ENCODE results near the gene B3GNT3.
A peak's percentile ranks its signal among the peaks of the same experiment; 100 is the strongest.

The B3GNT3 gene

DNA sequence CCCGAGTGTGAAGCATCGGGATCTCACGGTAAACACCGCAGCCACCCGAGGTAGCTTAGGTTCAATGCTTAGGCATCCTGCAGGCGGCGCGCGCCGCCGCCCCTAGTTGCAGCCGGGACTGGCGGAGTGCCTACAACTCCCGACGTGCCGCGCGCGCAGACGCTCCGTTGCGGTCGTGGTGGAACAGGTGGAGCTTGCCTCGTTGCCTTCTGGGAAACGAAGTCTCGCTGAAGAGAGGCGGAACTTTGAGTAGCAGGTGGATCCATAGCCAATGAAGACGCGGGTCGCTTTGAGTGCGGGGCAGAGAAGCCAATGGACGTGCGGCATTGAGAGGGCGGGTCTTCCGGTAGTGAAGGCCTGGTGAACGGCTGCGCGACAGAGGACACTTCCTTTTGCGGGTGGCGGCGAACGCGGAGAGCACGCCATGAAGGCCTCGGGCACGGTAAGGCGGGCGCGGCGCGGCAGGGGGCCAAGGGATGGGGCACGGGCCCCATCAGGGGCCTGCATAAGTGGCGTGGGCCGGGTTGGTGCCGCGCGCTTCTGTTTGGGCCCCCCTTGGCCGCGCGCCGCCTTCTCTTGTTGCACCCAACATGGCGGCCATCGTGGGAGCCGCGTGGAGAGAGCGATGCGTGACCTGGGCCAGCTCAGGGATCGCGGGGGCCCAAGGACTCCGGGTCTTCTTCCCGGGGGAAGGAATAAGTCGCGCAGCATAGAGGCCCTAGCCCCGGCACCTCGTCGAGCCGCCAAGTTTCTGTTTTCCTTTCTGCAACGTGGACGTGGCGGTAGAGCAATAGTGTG lies 64.8 kb downstream of the B3GNT3 start, which contains the start of gene RPL18A:
Gene RPL18A, plus strand, starts transcription at position 378 of the 798 bp plus-strand sequence. Its CDS starts 47 bp downstream, at position 425.
- peak within 1 kb of the TSS; percentile 77 for H3K27ac ChIP-seq
- TF ChIP-seq, protein P1, sequence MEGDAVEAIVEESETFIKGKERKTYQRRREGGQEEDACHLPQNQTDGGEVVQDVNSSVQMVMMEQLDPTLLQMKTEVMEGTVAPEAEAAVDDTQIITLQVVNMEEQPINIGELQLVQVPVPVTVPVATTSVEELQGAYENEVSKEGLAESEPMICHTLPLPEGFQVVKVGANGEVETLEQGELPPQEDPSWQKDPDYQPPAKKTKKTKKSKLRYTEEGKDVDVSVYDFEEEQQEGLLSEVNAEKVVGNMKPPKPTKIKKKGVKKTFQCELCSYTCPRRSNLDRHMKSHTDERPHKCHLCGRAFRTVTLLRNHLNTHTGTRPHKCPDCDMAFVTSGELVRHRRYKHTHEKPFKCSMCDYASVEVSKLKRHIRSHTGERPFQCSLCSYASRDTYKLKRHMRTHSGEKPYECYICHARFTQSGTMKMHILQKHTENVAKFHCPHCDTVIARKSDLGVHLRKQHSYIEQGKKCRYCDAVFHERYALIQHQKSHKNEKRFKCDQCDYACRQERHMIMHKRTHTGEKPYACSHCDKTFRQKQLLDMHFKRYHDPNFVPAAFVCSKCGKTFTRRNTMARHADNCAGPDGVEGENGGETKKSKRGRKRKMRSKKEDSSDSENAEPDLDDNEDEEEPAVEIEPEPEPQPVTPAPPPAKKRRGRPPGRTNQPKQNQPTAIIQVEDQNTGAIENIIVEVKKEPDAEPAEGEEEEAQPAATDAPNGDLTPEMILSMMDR (conservative IDR thresholded peaks at IDR 0.05; ENCODE audit: low read depth), result peak; percentile 98
- peak; percentile 97 for DNase-seq (ENCODE audit: low spot score)
- CTCF ChIA-PET, result interaction anchor here (0.6 to 2.2 kb wide), 11 partner anchors 8 to 254 kb away, joined by 3 to 52 read pairs (median 4); partner anchors contain the start of genes B3GNT3, CCDC124 and SLC5A5
- POLR2A ChIA-PET (ENCODE audit: low non-redundant PET), result interaction anchor here (0.6 to 1.3 kb wide), 10 partner anchors 11 to 535 kb away, joined by 3 to 21 read pairs (median 4); partner anchors contain the start of gene CCDC124

DNA sequence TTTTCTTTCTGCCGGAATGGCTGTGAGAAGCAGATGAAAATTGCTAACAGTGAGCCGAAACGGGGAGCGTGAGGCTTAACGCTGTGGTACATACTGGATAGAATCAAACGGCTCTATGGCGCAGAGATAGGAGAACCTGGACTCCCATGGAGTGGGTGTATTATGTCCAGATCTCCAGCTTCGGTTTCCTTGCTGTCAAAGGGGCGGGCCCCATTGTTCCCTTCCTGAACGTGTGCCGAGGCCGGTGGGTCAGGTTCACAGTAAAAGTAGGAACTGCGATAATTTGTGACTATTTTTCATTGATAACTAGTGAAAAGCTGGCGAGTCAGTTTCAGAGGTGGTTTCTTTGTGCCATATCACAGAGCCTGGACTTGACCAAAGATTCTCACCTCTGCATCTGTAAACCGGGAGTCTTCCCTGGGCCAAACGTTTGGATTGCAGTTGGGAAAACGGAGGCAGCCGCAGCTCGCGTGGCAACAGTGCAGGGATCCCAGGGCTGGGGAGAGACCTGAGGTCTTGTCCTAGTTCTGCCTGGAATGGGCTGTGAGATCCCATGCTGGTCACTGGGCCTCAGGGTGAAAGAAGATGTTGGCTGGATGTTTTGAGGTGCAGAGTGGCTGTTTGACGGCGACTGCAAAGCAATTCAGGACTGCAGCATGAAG lies 65.5 kb downstream of the B3GNT3 start:
- peak overlapping the region; percentile 77 for H3K27ac ChIP-seq
- TF ChIP-seq, protein P1 (conservative IDR thresholded peaks at IDR 0.05; ENCODE audit: low read depth), result no peak
- ChIA-PET POLR2A (ENCODE audit: low non-redundant PET) (no interaction called here), CTCF (interaction anchor here (1.8 to 2.2 kb wide), 3 partner anchors 73 to 255 kb away, joined by 8 to 52 read pairs (median 13); partner anchors contain the start of gene CCDC124)
- no peak for DNase-seq (ENCODE audit: low spot score)

DNA sequence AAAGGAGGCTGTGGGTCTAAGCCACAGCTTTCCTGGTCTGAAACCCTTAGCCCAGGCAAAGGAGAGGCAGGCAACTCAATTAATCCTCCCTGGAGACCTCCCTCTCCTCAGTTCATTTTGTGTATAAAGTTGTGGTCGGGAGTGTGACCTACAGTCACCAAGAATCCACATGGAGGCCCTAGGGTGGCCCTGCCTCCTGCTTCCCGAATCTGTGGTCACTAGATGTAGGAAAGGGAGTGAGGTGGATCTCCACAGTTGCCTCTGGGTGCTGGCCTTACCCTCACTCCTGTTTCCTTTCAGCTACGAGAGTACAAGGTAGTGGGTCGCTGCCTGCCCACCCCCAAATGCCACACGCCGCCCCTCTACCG lies 66.0 kb downstream of the B3GNT3 start:
- TF ChIP-seq, protein P1 (conservative IDR thresholded peaks at IDR 0.05; ENCODE audit: low read depth), result no peak
- no peak for DNase-seq (ENCODE audit: low spot score)
- H3K27ac ChIP-seq, result peak overlapping the region; percentile 77
- CTCF ChIA-PET, result interaction anchor here (1.0 to 2.2 kb wide), 2 partner anchors 71 to 136 kb away, joined by 5 to 13 read pairs; no protein-coding TSS in a partner anchor
- POLR2A ChIA-PET (ENCODE audit: low non-redundant PET), result no interaction called here

DNA sequence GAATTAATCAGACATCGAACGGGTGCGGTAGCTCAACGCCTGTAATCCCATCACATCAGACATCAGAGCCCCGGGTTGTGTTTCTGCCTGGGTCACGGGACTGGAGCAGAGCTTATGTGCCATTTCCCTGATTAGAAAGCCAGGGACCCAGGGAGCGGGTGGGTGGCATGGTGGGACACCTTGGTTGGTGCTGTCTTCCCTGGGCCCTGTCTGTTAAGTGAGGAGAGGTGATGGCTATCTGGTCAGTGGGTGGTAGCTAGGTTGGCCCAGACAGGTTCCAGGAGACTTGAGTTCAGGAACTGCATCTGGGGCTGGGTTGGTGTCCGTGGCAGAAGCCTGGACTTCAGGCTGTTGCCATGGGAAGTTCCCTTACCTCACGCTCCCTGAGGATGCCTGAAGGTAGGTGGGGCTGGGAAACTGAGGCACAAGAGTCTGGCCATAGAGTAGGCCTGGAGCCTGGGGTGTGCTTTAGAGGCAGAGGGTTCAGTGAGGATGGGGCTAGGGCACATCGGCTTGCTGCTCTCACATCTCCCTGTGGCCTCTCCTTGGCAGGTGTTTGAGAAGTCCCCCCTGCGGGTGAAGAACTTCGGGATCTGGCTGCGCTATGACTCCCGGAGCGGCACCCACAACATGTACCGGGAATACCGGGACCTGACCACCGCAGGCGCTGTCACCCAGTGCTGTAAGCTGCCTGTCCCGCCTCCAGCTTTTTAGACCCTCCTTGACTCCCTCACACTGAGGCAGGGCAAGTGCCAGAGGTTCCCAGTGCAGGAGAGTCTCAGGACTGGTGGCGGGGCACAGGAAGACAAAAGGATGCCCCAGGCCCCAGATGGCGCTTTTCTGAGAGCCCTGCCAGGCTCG lies 66.8 kb downstream of the B3GNT3 start:
- DNase-seq (ENCODE audit: low spot score), result no peak
- peak overlapping the region; percentile 77 for H3K27ac ChIP-seq
- TF ChIP-seq, protein P1 (conservative IDR thresholded peaks at IDR 0.05; ENCODE audit: low read depth), result no peak
- POLR2A ChIA-PET (ENCODE audit: low non-redundant PET), result no interaction called here
- CTCF ChIA-PET, result interaction anchor here (1.0 kb wide), 1 partner anchor 70 kb away, joined by 5 read pairs; no protein-coding TSS in a partner anchor

DNA sequence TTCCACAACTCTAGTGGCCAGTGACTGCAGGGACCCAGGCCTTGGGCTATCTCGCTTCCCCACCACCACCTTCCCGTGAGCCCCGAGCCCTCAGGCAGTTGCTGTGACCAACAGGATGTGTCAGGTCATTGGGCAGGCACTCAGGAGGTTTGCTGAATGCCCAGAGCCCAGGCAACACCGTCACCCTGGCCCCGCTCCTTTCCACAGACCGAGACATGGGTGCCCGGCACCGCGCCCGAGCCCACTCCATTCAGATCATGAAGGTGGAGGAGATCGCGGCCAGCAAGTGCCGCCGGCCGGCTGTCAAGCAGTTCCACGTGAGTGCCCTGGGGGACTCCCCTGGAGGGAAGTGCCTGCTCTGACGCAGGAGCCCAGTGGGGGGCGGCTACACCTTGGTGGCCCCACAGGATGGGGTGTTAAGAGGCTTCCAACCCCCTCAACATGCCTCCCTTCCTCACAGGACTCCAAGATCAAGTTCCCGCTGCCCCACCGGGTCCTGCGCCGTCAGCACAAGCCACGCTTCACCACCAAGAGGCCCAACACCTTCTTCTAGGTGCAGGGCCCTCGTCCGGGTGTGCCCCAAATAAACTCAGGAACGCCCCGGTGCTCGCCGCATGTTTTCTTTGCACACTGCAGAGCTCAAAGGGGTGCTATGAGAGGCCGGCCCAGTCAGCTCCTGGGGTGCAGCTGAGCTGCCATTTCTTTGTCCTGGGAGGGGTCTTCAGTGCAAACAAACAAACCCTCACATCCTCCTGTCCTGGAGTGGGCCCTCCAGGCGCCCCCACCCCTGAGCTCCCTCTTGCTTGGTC lies 68.0 kb downstream of the B3GNT3 start:
- DNase-seq (ENCODE audit: low spot score), result no peak
- ChIA-PET POLR2A (ENCODE audit: low non-redundant PET) (interaction anchor here (2.3 kb wide), 1 partner anchor 70 kb away, joined by 8 read pairs; the partner anchor contains the start of gene CCDC124), CTCF (interaction anchor here (4.1 kb wide), 1 partner anchor 70 kb away, joined by 19 read pairs; the partner anchor contains the start of gene CCDC124)
- TF ChIP-seq, protein P1 (conservative IDR thresholded peaks at IDR 0.05; ENCODE audit: low read depth), result no peak
- H3K27ac ChIP-seq, result peak overlapping the region; percentile 77

All from RWPE1 (cell line).